K562 (cell line): ENCODE measurements around the gene BANP. TPM values are rescaled to one million over a fixed set of nuclear protein-coding genes. Genes with fewer than 3 reads are reported as not detected.

Experiments used
- ATAC-seq: fragments of 200-7000 bp; cut with Tn5 transposase; 3 replicates; pipeline ENCODE4 v1.9.1; 2020; ENCODE audit warnings: moderate library complexity
- BruUV-seq: library from RNA; stranded (reverse); fragments of 400-500 nt; replicated peaks from 2 replicates; lab custom pipeline; 2021; lab: Mats Ljungman, UMichigan
- CTCF ChIA-PET: fragments of 300-600 bp; formaldehyde crosslinking; extraction: SDS; loops from one replicate; lab custom pipeline; 2021; ENCODE audit warnings: low intra/inter-chr PET ratio; lab: Yijun Ruan, JAX
- POLR2A ChIA-PET: fragments of 300-600, 350-650 bp; sonication (Branson Sonifier 250); formaldehyde crosslinking; extraction: SDS; loops from one replicate; lab custom pipeline; 2021; ENCODE audit warnings: antibody characterized with exemption, inconsistent platforms; lab: Yijun Ruan, JAX
- DNase-seq, 4 experiments: peaks; one replicate each; pipeline versions ENCODE4 v3.0.0 to v3.0.0-alpha.2; 2011 to 2018; ENCODE audit warnings: low spot score in 3 of 4, mixed read lengths in 3 of 4; ENCODE audit errors: extremely low read depth in 1 of 4
- FAIRE-seq: peaks from 2 replicates; lab custom pipeline; 2011; peaks lifted over from hg19 to GRCh38; lab: Jason Lieb, UNC
- H2AFZ ChIP-seq: 2 replicates; pipeline ENCODE4 v1.6.0; 2011; ENCODE audit warnings: low read depth, low read length, control low read depth, inconsistent platforms
- H3K27ac ChIP-seq: fragments of 200-600 bp; 3 replicates; pipeline ENCODE4 v1.8.0; 2011; ENCODE audit warnings: low read depth, mild to moderate bottlenecking, control low read depth, inconsistent platforms, low read length, moderate library complexity, mixed read lengths; ENCODE audit errors: extremely low read depth
- H3K27me3 ChIP-seq, 2 experiments: fragments of 300-600 bp in 1 of 2; 2 replicates in 1 of 2; 3 replicates in 1 of 2; pipeline versions ENCODE4 v1.6.0 to v1.8.0; 2011; ENCODE audit warnings: inconsistent platforms in 2 of 2, low read length in 2 of 2, mild to moderate bottlenecking in 1 of 2, mixed read lengths in 1 of 2, moderate library complexity in 1 of 2; ENCODE audit not compliant: control insufficient read depth in 2 of 2, insufficient read depth in 2 of 2
- H3K36me3 ChIP-seq: fragments of 300-600 bp; 3 replicates; pipeline ENCODE4 v1.8.0; 2011; ENCODE audit warnings: mild to moderate bottlenecking, low read length, inconsistent platforms; ENCODE audit not compliant: control insufficient read depth, insufficient read depth
- H3K4me1 ChIP-seq, 2 experiments: fragments of 200-600 bp in 1 of 2; replicated peaks in 1 of 2; 2 replicates in 1 of 2; 3 replicates in 1 of 2; pipeline versions ENCODE4 v1.5.1 to v1.8.0; 2011; ENCODE audit warnings: inconsistent platforms in 2 of 2, low read length in 2 of 2, mild to moderate bottlenecking in 1 of 2, mixed read lengths in 1 of 2, moderate library complexity in 1 of 2; ENCODE audit not compliant: control insufficient read depth in 2 of 2, insufficient read depth in 2 of 2
- H3K4me2 ChIP-seq: 2 replicates; pipeline ENCODE4 v1.6.1; 2011; ENCODE audit warnings: low read length, control low read depth, inconsistent platforms, mixed read lengths; ENCODE audit not compliant: insufficient read depth
- H3K4me3 ChIP-seq: fragments of 200-600 bp; sonication (generic), shearing (Covaris generic); 2 replicates; pipeline ENCODE4 v1.5.1; 2016; ENCODE audit warnings: control low read depth, inconsistent platforms
- H3K79me2 ChIP-seq: fragments of 200-600 bp; 3 replicates; pipeline ENCODE4 v1.8.0; 2011; ENCODE audit warnings: low read length, inconsistent platforms; ENCODE audit not compliant: control insufficient read depth, insufficient read depth
- H3K9ac ChIP-seq, 2 experiments: 2 replicates each; pipeline versions ENCODE4 v1.6.0 to v1.6.1; 2011; ENCODE audit warnings: low read depth in 2 of 2, low read length in 2 of 2, control low read depth in 1 of 2, inconsistent platforms in 1 of 2, mild to moderate bottlenecking in 1 of 2, mixed read lengths in 1 of 2; ENCODE audit not compliant: insufficient read depth in 1 of 2
- H3K9me1 ChIP-seq: one replicate; pipeline ENCODE4 v1.6.0; 2011; ENCODE audit warnings: inconsistent platforms, mild to moderate bottlenecking, low read length, moderate library complexity; ENCODE audit not compliant: control insufficient read depth, insufficient read depth
- H3K9me3 ChIP-seq: replicated peaks from 2 replicates; pipeline ENCODE4 v1.5.1; 2011; ENCODE audit warnings: low read depth, low read length, inconsistent platforms; ENCODE audit not compliant: control insufficient read depth, insufficient read depth
- H4K20me1 ChIP-seq: replicated peaks from 2 replicates; pipeline ENCODE4 v1.6.1; 2011; ENCODE audit warnings: low read length, inconsistent platforms, mixed read lengths; ENCODE audit not compliant: control insufficient read depth, insufficient read depth
- MAFG ChIP-seq: fragments of 450-650 bp; conservative IDR thresholded peaks from 2 replicates; pipeline ENCODE4 v1.6.1; 2016; ENCODE audit warnings: missing genetic modification characterization, missing compliant biosample characterization
- TRIM25 ChIP-seq: fragments of 450-650 bp; IDR thresholded peaks from 2 replicates; pipeline ENCODE4 v1.7.0; 2016; ENCODE audit warnings: borderline replicate concordance
- WGBS: fragments of 100-300 bp; shearing (Covaris generic); methylation state at CpG from one replicate; pipeline ENCODE4 v1.1.6; 2016; ENCODE audit warnings: low coverage, mixed read lengths; ENCODE audit not compliant: insufficient coverage; ENCODE audit errors: missing lambda C conversion rate; 5-methylcytosine and 5-hydroxymethylcytosine counted together
- in situ Hi-C: fragments of 300-500 bp; cut with MboI; formaldehyde crosslinking; loops from 4 replicates; pipeline ENCODE4 v1.15.0; 2018; ENCODE audit warnings: inconsistent platforms, mixed read lengths
- intact Hi-C: fragments of 100-400 bp; cut with micrococcal nuclease; formaldehyde crosslinking; loops from 2 replicates; pipeline ENCODE4 v1.14.2; 2022
- polyA plus RNA-seq, 8 experiments: library from polyadenylated mRNA; depleted of rRNA in 4 of 8; stranded (reverse) in 5 of 8; unstranded in 3 of 8; fragments of >200 nt; fragmentation: Nextera tagmentation in 2 of 8; fragmentation: Illumina TruSeq in 1 of 8; extraction: Ambion mirVana in 2 of 8; extraction: Trizol in 1 of 8; gene quantifications; 2 replicates each; pipeline versions ENCODE4 v1.2.1 to v1.2.3, GENCODE V29; 2011 to 2014; ENCODE audit warnings: inconsistent platforms in 1 of 8, missing spikeins in 1 of 8
- total RNA-seq, 7 experiments: library from RNA; depleted of rRNA in 6 of 7; stranded (reverse); fragments of >200 nt in 6 of 7; fragmentation: Illumina TruSeq in 2 of 7; extraction: Trizol in 2 of 7; gene quantifications; 2 replicates each; pipeline versions ENCODE4 v1.2.1 to v1.2.3, GENCODE V29; 2011 to 2021; ENCODE audit warnings: low replicate concordance in 1 of 7
- TF ChIP-seq, protein P1 (sequence below): sonication (generic); formaldehyde crosslinking; IDR thresholded peaks from 2 replicates; pipeline ENCODE4 v1.8.1; 2023; ENCODE audit warnings: mild to moderate bottlenecking, missing genetic modification reagents

Gene BANP
- total and polyA plus RNA-seq, 9 of the 15 experiments (the other 6 are each of a cell fraction or from before 2014, with no cell fraction given): 4.6 to 22.1 (median 15.6) TPM

DNA sequence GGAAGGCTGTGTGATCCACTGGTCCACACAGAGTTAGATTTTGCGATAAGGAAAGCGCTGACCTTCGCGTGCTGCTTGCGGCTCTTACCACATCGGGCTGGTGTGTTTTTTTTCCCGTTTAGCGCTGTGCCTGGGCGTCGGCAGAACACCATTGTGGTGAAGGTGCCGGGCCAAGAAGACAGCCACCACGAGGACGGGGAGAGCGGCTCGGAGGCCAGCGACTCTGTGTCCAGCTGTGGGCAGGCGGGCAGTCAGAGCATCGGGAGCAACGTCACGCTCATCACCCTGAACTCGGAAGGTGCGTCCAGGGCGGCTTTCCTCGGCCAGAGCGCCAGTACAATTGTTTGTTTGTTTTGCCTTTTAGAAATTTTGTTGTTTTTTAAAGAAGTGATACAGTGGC is 54.7 kb downstream of the BANP start:
- Histone ChIP-seq H2AFZ (no peak overlapping the region), H3K4me3 (no peak overlapping the region), H3K4me2 (no peak overlapping the region), H3K36me3 (peaks cover 36% of the 10 kb centered on the region; the same call in 2 of the 3 replicates), H3K9me1 (no peaks in the 10 kb centered on the region), H3K27ac (no peak overlapping the region), H3K79me2 (no peaks in the 10 kb centered on the region), H4K20me1 (0 out of 2 replicates have a peak, but pooled peaks cover 3% of the 10 kb centered on the region), H3K9ac (peak overlapping the region in 1 of 2 experiments; percentile 23; a peak in 1 of 4 replicates), H3K4me1 (peaks cover 0 to 12% of the 10 kb centered on the region in 2 experiments; a peak in 2 of 5 replicates), H3K9me3 (no peaks in the 10 kb centered on the region), H3K27me3 (no peaks in the 10 kb centered on the region)
- WGBS: 90% methylated on average over 17 of the region's 25 CpGs
- intact Hi-C loops: no loop called here
- no peak for TF ChIP-seq MAFG (tag)
- TF ChIP-seq, protein P1, sequence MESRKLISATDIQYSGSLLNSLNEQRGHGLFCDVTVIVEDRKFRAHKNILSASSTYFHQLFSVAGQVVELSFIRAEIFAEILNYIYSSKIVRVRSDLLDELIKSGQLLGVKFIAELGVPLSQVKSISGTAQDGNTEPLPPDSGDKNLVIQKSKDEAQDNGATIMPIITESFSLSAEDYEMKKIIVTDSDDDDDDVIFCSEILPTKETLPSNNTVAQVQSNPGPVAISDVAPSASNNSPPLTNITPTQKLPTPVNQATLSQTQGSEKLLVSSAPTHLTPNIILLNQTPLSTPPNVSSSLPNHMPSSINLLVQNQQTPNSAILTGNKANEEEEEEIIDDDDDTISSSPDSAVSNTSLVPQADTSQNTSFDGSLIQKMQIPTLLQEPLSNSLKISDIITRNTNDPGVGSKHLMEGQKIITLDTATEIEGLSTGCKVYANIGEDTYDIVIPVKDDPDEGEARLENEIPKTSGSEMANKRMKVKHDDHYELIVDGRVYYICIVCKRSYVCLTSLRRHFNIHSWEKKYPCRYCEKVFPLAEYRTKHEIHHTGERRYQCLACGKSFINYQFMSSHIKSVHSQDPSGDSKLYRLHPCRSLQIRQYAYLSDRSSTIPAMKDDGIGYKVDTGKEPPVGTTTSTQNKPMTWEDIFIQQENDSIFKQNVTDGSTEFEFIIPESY (CRISPR knock-in tag): 0 out of 2 replicates have a peak, but pooled peaks have one; percentile 27
- no peak for TF ChIP-seq TRIM25
- FAIRE-seq (no peak), DNase-seq (no peak), ATAC-seq (no peak)
- CTCF ChIA-PET: no interaction called here
- in situ Hi-C loops: no loop called here
- BruUV-seq: no TSS peak
- POLR2A ChIA-PET: no interaction called here
